Kidney glomerular epithelial cell (primary cell): ENCODE measurements around the gene LINC00632.
"Not testable (repeated sequence)": the region's sequence is repeated elsewhere in the genome, so short reads cannot be mapped to it uniquely, and the experiment has no call there.

ENCODE experiments used
- DNase-seq: peaks from one replicate; lab custom pipeline; 2025; lab: John Stamatoyannopoulos, UW

The LINC00632 gene

GRCh38 chrX:140709421-140709846 is at the start of gene LINC00632:
Gene LINC00632 (plus strand): TSS chrX:140709759.
- no peak for DNase-seq

GRCh38 chrX:140661643-140662042 is 47.9 kb upstream of the LINC00632 start:
- DNase-seq: no peak

- DNase-seq: peak; percentile 12
These were observed 44.6 kb upstream of the LINC00632 start for GRCh38 chrX:140664939-140665338.

GRCh38 chrX:140672840-140673731 is 36.5 kb upstream of the LINC00632 start:
- no peak for DNase-seq

- DNase-seq: no peak
These were observed 21.9 kb upstream of the LINC00632 start for GRCh38 chrX:140687706-140688105.

- not testable (repeated sequence) for DNase-seq
These were observed 18.0 kb upstream of the LINC00632 start for GRCh38 chrX:140691596-140691995.

GRCh38 chrX:140697618-140698017 is 11.9 kb upstream of the LINC00632 start:
- no peak for DNase-seq

GRCh38 chrX:140701480-140701879 is 8.1 kb upstream of the LINC00632 start:
- DNase-seq: peak; percentile 0

GRCh38 chrX:140710710-140711109 is 1.2 kb downstream of the LINC00632 start:
- no peak for DNase-seq

GRCh38 chrX:140711894-140712293 is 2.3 kb downstream of the LINC00632 start:
- DNase-seq: no peak

GRCh38 chrX:140712413-140713173 is 3.0 kb downstream of the LINC00632 start:
- peak; percentile 50 for DNase-seq

GRCh38 chrX:140713174-140713539 is 3.6 kb downstream of the LINC00632 start:
- peak; percentile 10 for DNase-seq

- no peak for DNase-seq
These were observed 6.2 kb downstream of the LINC00632 start for GRCh38 chrX:140715787-140716186.

GRCh38 chrX:140723121-140723715 is 13.7 kb downstream of the LINC00632 start:
- DNase-seq: no peak

- no peak for DNase-seq
These were observed 14.8 kb downstream of the LINC00632 start for GRCh38 chrX:140724309-140724708.

GRCh38 chrX:140724736-140725135 is 15.2 kb downstream of the LINC00632 start:
- no peak for DNase-seq

GRCh38 chrX:140725500-140725899 is 15.9 kb downstream of the LINC00632 start:
- DNase-seq: no peak

- DNase-seq: peak; percentile 4
These were observed 24.3 kb downstream of the LINC00632 start for GRCh38 chrX:140733766-140734342.

GRCh38 chrX:140744085-140744484 is 34.5 kb downstream of the LINC00632 start:
- no peak for DNase-seq

- DNase-seq: no peak
These were observed 47.4 kb downstream of the LINC00632 start for GRCh38 chrX:140756941-140757340.

GRCh38 chrX:140762061-140762460 is 52.5 kb downstream of the LINC00632 start:
- DNase-seq: peak; percentile 7

- DNase-seq: no peak
These were observed 54.9 kb downstream of the LINC00632 start for GRCh38 chrX:140764401-140764919.
